Epithelial cell of proximal tubule (primary cell): ENCODE results near the gene TENM3. TPM values are rescaled to one million over a fixed set of nuclear protein-coding genes. Genes with fewer than 3 reads are reported as not detected.

Source experiments
- DNase-seq: peaks from one replicate; pipeline ENCODE4 v3.0.0-alpha.2; 2011; ENCODE audit warnings: low read depth
- H3K4me3 ChIP-seq: 2 replicates; pipeline ENCODE4 v1.5.1; 2011; ENCODE audit warnings: low read depth, mild to moderate bottlenecking, low read length
- CTCF ChIP-seq: conservative IDR thresholded peaks from 2 replicates; pipeline ENCODE4 v1.5.1; 2012; ENCODE audit warnings: low read depth, mild to moderate bottlenecking, low read length
- total RNA-seq: library from RNA; depleted of rRNA; stranded (reverse); fragments of >200 nt; gene quantifications from 2 replicates; pipeline ENCODE4 v1.2.3, GENCODE V29; 2015

The TENM3 gene
- total RNA-seq, 1 donor from 2014 or later: 2.4 TPM

DNA sequence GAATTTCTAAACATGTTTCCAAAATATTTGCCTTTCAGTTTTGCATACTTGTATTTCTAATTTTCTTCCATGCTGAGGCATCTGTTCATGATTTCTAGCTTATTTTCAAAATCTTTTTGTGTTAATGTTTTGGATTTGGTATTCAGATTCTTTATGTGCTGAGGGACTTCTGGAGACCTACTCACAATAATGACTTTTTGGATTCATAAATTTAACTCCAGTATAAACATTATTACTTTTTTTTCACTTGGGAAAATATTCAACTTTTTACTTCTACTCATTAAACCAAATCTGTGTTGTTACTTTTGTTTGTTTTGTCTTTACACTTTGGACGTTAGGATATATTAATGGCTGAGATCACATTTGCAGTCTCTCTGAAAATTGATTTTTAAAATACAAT is 183.7 kb downstream of the TENM3 start:
- H3K4me3 ChIP-seq: no peak overlapping the region
- no peak for TF ChIP-seq CTCF
- DNase-seq: no peak

DNA sequence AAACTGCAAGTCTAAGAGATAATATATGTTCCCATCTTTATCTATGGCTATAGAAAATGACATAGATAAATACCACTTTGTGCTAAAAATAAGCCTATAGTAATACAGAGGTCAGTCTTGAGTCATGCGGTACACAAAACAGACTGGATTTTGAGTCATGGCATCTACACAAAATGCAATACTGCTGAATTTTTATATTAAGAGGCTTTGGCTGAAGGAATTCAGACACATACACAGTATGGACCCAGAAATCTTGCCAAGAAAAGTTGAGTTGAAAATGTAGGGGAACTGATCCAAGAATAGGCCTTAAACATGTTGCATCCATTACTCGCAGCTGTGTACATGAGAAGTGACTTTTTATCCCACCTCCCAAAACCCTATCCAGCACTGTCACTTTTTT is 184.4 kb downstream of the TENM3 start:
- TF ChIP-seq CTCF: no peak
- no peak overlapping the region for H3K4me3 ChIP-seq
- DNase-seq: no peak

DNA sequence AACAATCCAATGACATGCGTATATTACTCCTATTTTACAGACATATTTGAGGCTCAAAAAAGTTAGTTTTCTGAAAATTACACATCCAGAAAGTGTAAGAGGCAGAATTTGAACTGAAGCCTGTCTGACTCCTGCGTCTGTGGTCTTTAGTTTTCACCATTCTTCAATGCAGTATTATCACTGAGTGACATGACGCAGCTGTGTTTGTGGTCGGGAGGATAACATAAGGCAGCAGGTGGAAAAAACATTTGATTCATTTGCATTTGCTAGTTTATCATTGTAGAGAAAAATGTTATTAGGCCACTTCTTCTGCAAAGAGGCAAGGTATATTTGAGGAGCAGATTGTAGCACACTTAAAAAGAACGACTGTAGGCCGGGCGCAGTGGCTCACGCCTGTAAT is 186.7 kb downstream of the TENM3 start:
- no peak overlapping the region for H3K4me3 ChIP-seq
- no peak for TF ChIP-seq CTCF

GRCh38 chr4:182432819-182433218 is 189.6 kb downstream of the TENM3 start:
- TF ChIP-seq CTCF: no peak
- no peak overlapping the region for H3K4me3 ChIP-seq
- no peak for DNase-seq

More for the DNA sequence above, 186.7 kb downstream of the TENM3 start:
- DNase-seq: no peak

DNA sequence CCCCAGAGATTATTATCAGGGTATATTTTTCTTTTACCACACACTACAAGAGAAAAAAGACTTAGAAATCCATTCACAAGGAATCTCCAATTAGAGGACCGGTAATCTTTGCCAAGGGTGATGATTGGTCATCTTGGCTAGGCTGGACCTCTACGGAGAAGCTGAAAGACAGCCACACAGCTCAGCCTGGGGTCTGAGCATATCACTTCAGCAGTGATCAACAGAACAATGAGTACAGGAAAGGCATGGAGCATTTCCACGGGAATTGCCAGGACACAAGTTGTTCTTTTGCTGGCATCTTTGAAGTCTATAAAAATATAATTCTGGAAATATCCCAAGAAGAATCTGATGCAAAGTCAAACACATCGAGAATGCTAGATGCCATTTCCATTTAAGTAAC is 191.5 kb downstream of the TENM3 start:
- TF ChIP-seq CTCF: no peak
- no peak for DNase-seq
- no peak overlapping the region for H3K4me3 ChIP-seq

DNA sequence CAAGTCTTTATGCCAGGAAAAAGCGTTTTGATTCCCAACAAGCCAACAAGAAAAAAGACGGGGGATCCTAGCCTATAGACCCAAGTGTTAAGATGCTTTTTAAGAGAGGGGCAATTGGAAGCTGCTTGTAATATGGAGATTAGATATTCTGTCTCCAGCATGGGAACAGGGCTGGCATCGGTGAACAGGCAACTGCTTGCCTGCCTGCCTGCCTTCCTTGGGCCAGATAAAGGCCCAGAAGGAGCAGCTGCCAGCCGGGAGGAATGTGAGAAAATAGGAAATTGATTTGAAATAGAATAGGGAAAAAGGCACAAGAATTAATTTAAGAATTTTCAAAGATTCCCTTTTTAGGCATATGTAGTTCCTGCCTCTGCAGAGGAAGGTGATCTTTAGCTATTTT is 192.2 kb downstream of the TENM3 start:
- TF ChIP-seq CTCF: no peak
- H3K4me3 ChIP-seq: no peak overlapping the region
- DNase-seq: no peak

DNA sequence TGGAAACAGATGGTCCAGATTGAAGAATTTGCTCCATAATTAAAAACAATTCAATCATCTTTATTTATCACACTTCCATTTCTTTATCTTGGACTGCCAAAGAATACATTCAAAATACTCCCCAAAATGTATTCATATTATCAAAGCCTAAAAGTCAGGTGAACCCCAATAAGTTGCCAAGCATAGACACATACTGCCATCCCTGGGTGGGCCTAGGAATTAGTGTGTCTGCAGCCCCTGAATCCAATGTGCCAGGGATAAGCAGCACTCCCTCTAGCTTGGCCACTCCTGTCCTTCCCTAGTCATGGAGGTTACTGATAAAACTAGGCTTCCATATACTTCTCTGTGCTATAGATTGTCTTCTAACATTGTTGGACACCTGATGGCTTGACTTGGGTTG is 199.9 kb downstream of the TENM3 start:
- no peak overlapping the region for H3K4me3 ChIP-seq
- DNase-seq: no peak
- TF ChIP-seq CTCF: no peak
